Keratinocyte (primary cell): ENCODE data around the gene OGA.

ENCODE experiments used
- CTCF ChIP-seq, 3 experiments: IDR thresholded peaks in 1 of 3; conservative IDR thresholded peaks in 1 of 3; optimal IDR thresholded peaks in 1 of 3; 2 replicates in 2 of 3; 3 replicates in 1 of 3; pipeline versions ENCODE3 to v1.5.1; 2011; ENCODE audit warnings: low read length in 3 of 3, mild to moderate bottlenecking in 3 of 3, moderate library complexity in 2 of 3, control low read depth in 1 of 3, inconsistent platforms in 1 of 3; ENCODE audit not compliant: insufficient read depth in 2 of 3; ENCODE audit errors: extremely low read depth in 1 of 3
- EZH2 ChIP-seq: IDR thresholded peaks from one replicate; pipeline ENCODE4 v1.6.1; 2012; ENCODE audit warnings: inconsistent platforms, mild to moderate bottlenecking, low read length, moderate library complexity

GRCh38 chr10:101745074-101745696 is 73.1 kb downstream of the OGA start:
- TF ChIP-seq EZH2 (no peak), CTCF (optimal IDR thresholded peaks at IDR 0.05 in 1 of 3, IDR thresholded peaks at IDR 0.05 in 1 of 3, conservative IDR thresholded peaks at IDR 0.05 in 1 of 3; ENCODE audit: extremely low read depth in 1 of 3, insufficient read depth in 2 of 3, low read length in 3 of 3) (no peak)
